ENCODE data around the gene PPIL6. TPM values are rescaled to one million over a fixed set of nuclear protein-coding genes. Genes with fewer than 3 reads are reported as not detected.

The PPIL6 gene
- total RNA-seq, 3 donors from 2014 or later (not counting 1 experiment from before 2014, with no cell fraction given) = 0.28 to 0.70 (median 0.40) TPM

Other genes starting within 250 kb of the PPIL6 start
- 100 to 1,000 TPM; 352 to 457 (median 427) TPM for gene CD164, start 58.2 kb downstream of the PPIL6 start, total RNA-seq
- gene SMPD2, start 96 bp upstream of the PPIL6 start, total RNA-seq = 10 to 100 TPM; 25.0 to 37.3 (median 29.3) TPM
- gene MICAL1, start 15.1 kb upstream of the PPIL6 start, total RNA-seq = 100 to 1,000 TPM in 1 of 3 donors, 10 to 100 TPM in 2; 72.4 to 102 (median 81.3) TPM
- gene ZBTB24, start 42.6 kb upstream of the PPIL6 start, total RNA-seq = 10 to 100 TPM in 1 of 3 donors, 1 to 10 TPM in 2; 6.7 to 10.6 (median 8.6) TPM

Measured in natural killer cell (primary cell).